Heart left ventricle (tissue), 16 donors: ENCODE results near the gene RUNX1. TPM values are rescaled to one million over a fixed set of nuclear protein-coding genes. Genes with fewer than 3 reads are reported as not detected.

Experiments
- ATAC-seq, 4 donors: fragments of 200-7000 bp; cut with Tn5 transposase; one replicate each; pipeline ENCODE4 v1.9.1; 2020 to 2022; ENCODE audit warnings: moderate library complexity in 4 of 4, mild to moderate bottlenecking in 3 of 4, moderate number of reproducible peaks in 1 of 4
- DNase-seq, 5 donors: peaks; one replicate each; pipeline ENCODE4 v3.0.0-alpha.2; 2020
- H3K27ac ChIP-seq, 12 donors: fragments of 200-600 bp; sonication (generic) in 4 of 12; one replicate each; pipeline versions ENCODE4 v1.5.0 to v1.8.0; 2016 to 2022; ENCODE audit warnings: mild to moderate bottlenecking in 2 of 12
- H3K27me3 ChIP-seq, 9 donors: fragments of 200-600 bp; sonication (generic) in 2 of 9; one replicate each; pipeline versions ENCODE4 v1.5.1 to v1.8.0; 2016 to 2022; ENCODE audit warnings: mild to moderate bottlenecking in 3 of 9
- H3K36me3 ChIP-seq, 9 donors: fragments of 200-600 bp; sonication (generic) in 2 of 9; one replicate each; pipeline versions ENCODE4 v1.5.0 to v1.8.0; 2018 to 2022; ENCODE audit warnings: mild to moderate bottlenecking in 2 of 9
- H3K4me1 ChIP-seq, 12 donors: fragments of 200-600 bp; sonication (generic) in 4 of 12; one replicate each; pipeline versions ENCODE4 v1.5.0 to v1.8.0; 2016 to 2022; ENCODE audit warnings: mild to moderate bottlenecking in 3 of 12
- H3K4me3 ChIP-seq, 12 donors: fragments of 200-600 bp; sonication (generic) in 4 of 12; one replicate each; pipeline versions ENCODE4 v1.5.0 to v1.8.0; 2017 to 2022; ENCODE audit warnings: mild to moderate bottlenecking in 9 of 12, moderate library complexity in 4 of 12
- H3K9me3 ChIP-seq, 12 donors: fragments of 200-600 bp; sonication (generic) in 4 of 12; one replicate each; pipeline versions ENCODE4 v1.5.0 to v1.8.0; 2016 to 2022; ENCODE audit warnings: mild to moderate bottlenecking in 1 of 12
- POLR2A ChIP-seq, 2 donors: fragments of 450-650 bp; IDR thresholded peaks; one replicate each; pipeline ENCODE4 v1.6.1; 2017; ENCODE audit warnings: antibody characterized with exemption in 2 of 2, mild to moderate bottlenecking in 2 of 2, moderate library complexity in 2 of 2
- WGBS, 4 donors: extraction: QIAGEN DNeasy Blood & Tissue Kit in 2 of 4; methylation state at CpG; one replicate each; pipeline versions ENCODE4 v1.1.5 to v1.1.7; 2013 to 2018; 5-methylcytosine and 5-hydroxymethylcytosine counted together
- intact Hi-C, 10 donors: fragments of 100-400 bp; cut with DNase I; formaldehyde crosslinking; loops; one replicate each; pipeline versions ENCODE4 v1.11.1 to v1.14.2; 2022
- polyA plus RNA-seq, 2 donors: library from polyadenylated mRNA; stranded (reverse); fragments of 200-250 nt; gene quantifications; one replicate each; pipeline ENCODE4 v1.2.3, GENCODE V29; 2013
- total RNA-seq, 9 donors: library from RNA; depleted of rRNA in 2 of 9; stranded (reverse); fragments of >200 nt in 2 of 9; fragmentation: NEBNext Ultra II Directional in 3 of 9; extraction: Animal tissue kit (Norgen Biotek cat#: 25700) in 3 of 9; gene quantifications; one replicate each; pipeline versions ENCODE4 v1.1.0 to v1.2.4, GENCODE V29; 2016 to 2023
- TF ChIP-seq, protein P1 (sequence below), 12 donors: fragments of 200-600 bp; sonication (generic) in 4 of 12; IDR thresholded peaks; one replicate each; pipeline versions ENCODE4 v1.5.0 to v1.8.0; 2018 to 2022; ENCODE audit warnings: antibody characterized with exemption in 12 of 12, mild to moderate bottlenecking in 5 of 12
- donor health status: ischemic (EF 13 %, LVEDD 7.1; RV severe dilation, severe dysfunction).
- donor health status: healthy with polysubstance abuse.
- donor health status: DM: no; HTN: yes; CAD: no.
- donor health status: DM: no; HTN: no; CAD: no.
- donor health status: ischemic (EF 25% LVEDD 6.9; RV normal size, moderate dysfunction).
- donor health status: ischemic (EF 25% LVEDD 5.7; RV mildly dilated, moderate dysfunction).
- donor health status: healthy.
- donor health status: DM: yes; HTN: yes; CAD: no.
- donor health status: ischemic (EF 35%, LVEDD 5.7; RV mildly dilated, moderate dysfunction).
- donor health status: nonischemic (EF 11% LVEDD 7.7; RV severe dilation, severe dysfunction).
- donor health status: DM: yes; HTN: yes; CAD: no.
- donor health status: PGD.
- donor health status: ischemic (EF 29% LVEDD 5.4; RV normal size, mild dysfunction).
- donor health status: nonischemic (EF 23%, LVEDD 6.1; RV moderate dilation, normal function).

Gene RUNX1
- total and polyA plus RNA-seq, 11 donors: 0.61 to 54.5 (median 4.1) TPM

- Histone ChIP-seq H3K4me3 (no peak overlapping the region), H3K9me3 (no peaks in the 10 kb centered on the region), H3K27me3 (peaks cover 0 to 14% (median 0%) of the 10 kb centered on the region in 9 donors), H3K4me1 (peaks cover 0 to 83% (median 0%) of the 10 kb centered on the region in 12 donors), H3K27ac (peak overlapping the region in 1 of 12 donors; percentile 92), H3K36me3 (no peaks in the 10 kb centered on the region)
- TF ChIP-seq POLR2A (IDR thresholded peaks at IDR 0.05): no peak
- TF ChIP-seq, protein P1, sequence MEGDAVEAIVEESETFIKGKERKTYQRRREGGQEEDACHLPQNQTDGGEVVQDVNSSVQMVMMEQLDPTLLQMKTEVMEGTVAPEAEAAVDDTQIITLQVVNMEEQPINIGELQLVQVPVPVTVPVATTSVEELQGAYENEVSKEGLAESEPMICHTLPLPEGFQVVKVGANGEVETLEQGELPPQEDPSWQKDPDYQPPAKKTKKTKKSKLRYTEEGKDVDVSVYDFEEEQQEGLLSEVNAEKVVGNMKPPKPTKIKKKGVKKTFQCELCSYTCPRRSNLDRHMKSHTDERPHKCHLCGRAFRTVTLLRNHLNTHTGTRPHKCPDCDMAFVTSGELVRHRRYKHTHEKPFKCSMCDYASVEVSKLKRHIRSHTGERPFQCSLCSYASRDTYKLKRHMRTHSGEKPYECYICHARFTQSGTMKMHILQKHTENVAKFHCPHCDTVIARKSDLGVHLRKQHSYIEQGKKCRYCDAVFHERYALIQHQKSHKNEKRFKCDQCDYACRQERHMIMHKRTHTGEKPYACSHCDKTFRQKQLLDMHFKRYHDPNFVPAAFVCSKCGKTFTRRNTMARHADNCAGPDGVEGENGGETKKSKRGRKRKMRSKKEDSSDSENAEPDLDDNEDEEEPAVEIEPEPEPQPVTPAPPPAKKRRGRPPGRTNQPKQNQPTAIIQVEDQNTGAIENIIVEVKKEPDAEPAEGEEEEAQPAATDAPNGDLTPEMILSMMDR (IDR thresholded peaks at IDR 0.05): no peak
- no peak for ATAC-seq
- WGBS, 4 donors: 80 to 89% (median 87%) methylated on average over 6 of the region's 6 CpGs
- intact Hi-C loops: loop anchor here in 3 of 10 donors (10.0 kb wide), 3 partner anchors 148 to 902 kb away; no protein-coding TSS in a partner anchor
- DNase-seq: no peak
These were observed 6.3 kb downstream of the RUNX1 start for GRCh38 chr21:35042836-35043235.

DNA sequence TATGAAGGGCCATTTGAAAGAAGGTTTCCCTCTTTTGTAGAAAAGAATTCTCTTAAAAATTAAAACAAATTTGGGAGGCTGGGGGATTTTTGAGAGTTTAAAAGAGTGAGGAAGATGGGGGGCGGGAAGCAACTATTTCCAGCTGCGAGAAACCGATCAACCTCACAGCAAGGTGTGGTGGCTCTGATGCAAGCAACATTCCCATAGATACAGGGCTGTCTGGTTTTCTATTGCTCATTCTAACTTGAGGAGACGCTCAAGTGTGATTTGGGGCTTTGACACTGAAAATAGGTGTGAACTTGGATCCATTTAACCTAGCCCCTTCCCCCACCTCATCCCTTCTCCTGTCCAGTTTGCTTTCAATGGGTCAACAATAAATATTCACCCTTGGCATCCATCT lies 7.2 kb downstream of the RUNX1 start:
- H3K4me1 ChIP-seq: peaks cover 0 to 83% (median 0%) of the 10 kb centered on the region in 12 donors
- no peak for DNase-seq
- H3K27ac ChIP-seq: peak overlapping the region in 1 of 12 donors; percentile 92
- no peak for ATAC-seq
- 85 to 87% (median 86%) methylated on average over 4 of the region's 4 CpGs for WGBS, 4 donors
- no peaks in the 10 kb centered on the region for H3K36me3 ChIP-seq
- no peaks in the 10 kb centered on the region for H3K9me3 ChIP-seq
- peaks cover 0 to 14% (median 0%) of the 10 kb centered on the region in 9 donors for H3K27me3 ChIP-seq
- intact Hi-C loops: loop anchor here in 3 of 10 donors (10.0 kb wide), 3 partner anchors 147 to 903 kb away; no protein-coding TSS in a partner anchor
- TF ChIP-seq POLR2A (IDR thresholded peaks at IDR 0.05): no peak
- TF ChIP-seq, protein P1 (IDR thresholded peaks at IDR 0.05): no peak
- no peak overlapping the region for H3K4me3 ChIP-seq

GRCh38 chr21:35041122-35041521 lies 8.0 kb downstream of the RUNX1 start:
- Histone ChIP-seq H3K9me3 (no peaks in the 10 kb centered on the region), H3K27me3 (peaks cover 0 to 14% (median 0%) of the 10 kb centered on the region in 9 donors), H3K36me3 (no peaks in the 10 kb centered on the region), H3K4me1 (peaks cover 0 to 83% (median 0%) of the 10 kb centered on the region in 12 donors), H3K27ac (peak overlapping the region in 1 of 12 donors; percentile 12), H3K4me3 (peak overlapping the region in 1 of 12 donors; percentile 7)
- TF ChIP-seq, protein P1 (IDR thresholded peaks at IDR 0.05): no peak
- 84 to 89% (median 86%) methylated on average over 5 of the region's 5 CpGs for WGBS, 4 donors
- DNase-seq: no peak
- intact Hi-C loops: loop anchor here in 3 of 10 donors (10.0 kb wide), 3 partner anchors 146 to 904 kb away; no protein-coding TSS in a partner anchor
- ATAC-seq: no peak

DNA sequence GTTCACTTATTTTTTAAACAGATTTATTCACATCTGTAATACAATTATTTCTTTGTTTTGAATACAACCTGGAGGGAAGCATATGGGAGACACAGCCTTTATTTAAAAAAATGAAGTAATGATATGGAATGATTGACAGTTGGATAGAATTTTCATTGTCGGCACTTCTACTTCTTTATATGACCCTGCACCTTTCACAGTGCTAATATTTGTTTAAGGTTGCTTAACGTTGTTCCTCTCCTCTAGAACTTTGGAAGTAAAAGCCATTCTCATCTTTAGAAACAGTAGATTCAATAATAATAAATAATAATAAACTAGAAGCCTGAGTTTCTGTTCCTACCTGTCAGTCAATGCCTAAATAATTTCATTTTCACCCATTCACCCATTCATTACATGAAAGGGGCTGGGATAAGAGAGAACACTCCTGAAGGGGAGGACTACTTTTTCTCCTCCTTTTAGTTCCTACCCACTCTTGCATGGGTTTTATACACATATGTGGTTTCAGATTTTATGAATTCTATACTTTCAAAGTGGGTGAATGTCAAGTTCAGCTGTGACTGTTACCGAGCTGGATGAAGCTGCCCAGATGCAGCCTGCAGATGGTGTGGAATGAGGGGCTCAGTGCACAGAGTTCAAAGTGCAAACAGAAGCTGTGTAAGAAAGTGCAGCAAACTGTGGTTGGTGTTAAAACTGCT lies 9.4 kb downstream of the RUNX1 start:
- intact Hi-C loops: loop anchor here in 3 of 10 donors (10.0 kb wide), 3 partner anchors 145 to 905 kb away; no protein-coding TSS in a partner anchor

More for the DNA sequence above, 9.4 kb downstream of the RUNX1 start:
- ATAC-seq (no peak), DNase-seq (no peak)
- H3K27me3 ChIP-seq: peaks cover 0 to 7% (median 0%) of the 10 kb centered on the region in 9 donors
- H3K36me3 ChIP-seq: peaks cover 0 to 9% (median 0%) of the 10 kb centered on the region in 9 donors
- no peak overlapping the region for H3K4me3 ChIP-seq
- 62 to 68% (median 64%) methylated on average over 3 of the region's 3 CpGs for WGBS, 4 donors
- peaks cover 0 to 74% (median 0%) of the 10 kb centered on the region in 12 donors for H3K4me1 ChIP-seq
- H3K27ac ChIP-seq: peak overlapping the region in 1 of 12 donors; percentile 37
- H3K9me3 ChIP-seq: no peaks in the 10 kb centered on the region
- TF ChIP-seq POLR2A (IDR thresholded peaks at IDR 0.05): no peak
- TF ChIP-seq, protein P1 (IDR thresholded peaks at IDR 0.05): no peak
